H1 (cell line): ENCODE measurements around the gene CPZ. TPM values are rescaled to one million over a fixed set of nuclear protein-coding genes. Genes with fewer than 3 reads are reported as not detected.

Experiments
- CTCF ChIA-PET: fragments of 300-600 bp; sonication (Branson Sonifier 250); formaldehyde crosslinking; loops from one replicate; lab custom pipeline; 2021; ENCODE audit not compliant: partially characterized antibody; lab: Charles Lee
- POLR2A ChIA-PET: fragments of 300-600 bp; sonication (Branson Sonifier 250); formaldehyde crosslinking; loops from one replicate; lab custom pipeline; 2021; ENCODE audit warnings: inconsistent platforms; ENCODE audit not compliant: partially characterized antibody; lab: Charles Lee
- DNase-seq, 2 experiments: peaks; one replicate each; pipeline versions ENCODE4 v3.0.0 to v3.0.0-alpha.2; 2010 to 2022; ENCODE audit warnings: low spot score in 2 of 2, low read depth in 1 of 2, mixed read lengths in 1 of 2
- FAIRE-seq: peaks from 2 replicates; lab custom pipeline; 2011; peaks lifted over from hg19 to GRCh38; lab: Jason Lieb, UNC
- H2AFZ ChIP-seq: 2 replicates; pipeline ENCODE4 v1.8.1; 2012; ENCODE audit warnings: low read length, inconsistent platforms
- H2AK5ac ChIP-seq: 2 replicates; pipeline ENCODE4 v1.6.1; 2013; ENCODE audit warnings: low read depth, low read length
- H2BK120ac ChIP-seq: replicated peaks from 2 replicates; pipeline ENCODE3; 2013; ENCODE audit warnings: low read depth, low read length, inconsistent platforms
- H2BK12ac ChIP-seq: 2 replicates; pipeline ENCODE4 v1.6.1; 2013; ENCODE audit warnings: low read depth, low read length
- H2BK15ac ChIP-seq: 2 replicates; pipeline ENCODE4 v1.6.1; 2013; ENCODE audit warnings: low read length
- H2BK20ac ChIP-seq: 2 replicates; pipeline ENCODE4 v1.6.1; 2013; ENCODE audit warnings: low read length
- H2BK5ac ChIP-seq: 2 replicates; pipeline ENCODE4 v1.6.1; 2013; ENCODE audit warnings: low read depth, low read length
- H3K14ac ChIP-seq: 2 replicates; pipeline ENCODE4 v1.6.1; 2013; ENCODE audit warnings: inconsistent platforms; ENCODE audit not compliant: insufficient read length
- H3K18ac ChIP-seq: 2 replicates; pipeline ENCODE4 v1.6.1; 2013; ENCODE audit warnings: low read length; ENCODE audit errors: extremely low read depth
- H3K23ac ChIP-seq: 2 replicates; pipeline ENCODE4 v1.6.1; 2013; ENCODE audit warnings: inconsistent platforms; ENCODE audit not compliant: insufficient read length
- H3K23me2 ChIP-seq: 2 replicates; pipeline ENCODE4 v1.6.1; 2013; ENCODE audit warnings: low read depth, low read length
- H3K27ac ChIP-seq: 2 replicates; pipeline ENCODE4 v1.6.1; 2011; ENCODE audit warnings: low read depth, low read length, inconsistent platforms
- H3K27me3 ChIP-seq, 4 experiments: replicated peaks in 1 of 4; 1 replicate in 1 of 4; 2 replicates in 3 of 4; pipeline versions ENCODE4 v1.6.1 to v1.8.1; 2011 to 2013; ENCODE audit warnings: low read length in 3 of 4, mild to moderate bottlenecking in 3 of 4, inconsistent platforms in 2 of 4, mixed read lengths in 2 of 4, moderate library complexity in 1 of 4; ENCODE audit not compliant: control insufficient read depth in 3 of 4, insufficient read depth in 3 of 4; ENCODE audit errors: extremely low read depth in 1 of 4
- H3K36me3 ChIP-seq, 4 experiments: 2 replicates each; pipeline versions ENCODE4 v1.6.1 to v1.8.1; 2011 to 2013; ENCODE audit warnings: mild to moderate bottlenecking in 4 of 4, low read length in 3 of 4, moderate library complexity in 2 of 4, control low read depth in 1 of 4, inconsistent platforms in 1 of 4; ENCODE audit not compliant: insufficient read depth in 4 of 4, control insufficient read depth in 2 of 4
- H3K4ac ChIP-seq: replicated peaks from 2 replicates; pipeline ENCODE3; 2013; ENCODE audit warnings: low read length, low read depth, mixed read lengths, inconsistent platforms; ENCODE audit not compliant: insufficient read length
- H3K4me1 ChIP-seq, 4 experiments: replicated peaks in 1 of 4; 1 replicate in 1 of 4; 2 replicates in 3 of 4; pipeline versions ENCODE4 v1.6.1 to v1.8.1; 2011 to 2013; ENCODE audit warnings: low read length in 3 of 4, inconsistent platforms in 2 of 4, mixed read lengths in 1 of 4; ENCODE audit not compliant: insufficient read depth in 4 of 4, control insufficient read depth in 3 of 4
- H3K4me2 ChIP-seq, 2 experiments: 2 replicates each; pipeline versions ENCODE4 v1.6.1 to v1.8.1; 2011 to 2013; ENCODE audit warnings: low read depth in 2 of 2, low read length in 2 of 2, control low read depth in 1 of 2, inconsistent platforms in 1 of 2, mild to moderate bottlenecking in 1 of 2; ENCODE audit not compliant: insufficient read depth in 1 of 2
- H3K4me3 ChIP-seq, 4 experiments: fragments of 200-600, 300-600 bp in 1 of 4; sonication (generic), shearing (Covaris generic), sonication (Bioruptor Twin) in 1 of 4; 2 replicates each; pipeline versions ENCODE4 v1.5.1 to v1.8.1; 2011 to 2016; ENCODE audit warnings: low read length in 4 of 4, low read depth in 3 of 4, control low read depth in 2 of 4, inconsistent platforms in 2 of 4, mild to moderate bottlenecking in 2 of 4, mixed read lengths in 1 of 4, moderate library complexity in 1 of 4; ENCODE audit not compliant: insufficient read depth in 2 of 4; ENCODE audit errors: extremely low read depth in 1 of 4
- H3K56ac ChIP-seq: replicated peaks from 2 replicates; pipeline ENCODE3; 2013; ENCODE audit warnings: low read depth, mild to moderate bottlenecking, mixed read lengths, low read length, inconsistent platforms; ENCODE audit not compliant: insufficient read length
- H3K79me1 ChIP-seq: 2 replicates; pipeline ENCODE4 v1.6.1; 2013; ENCODE audit warnings: low read depth, low read length, control low read depth
- H3K79me2 ChIP-seq, 2 experiments: 2 replicates each; pipeline versions ENCODE4 v1.6.1 to v1.8.1; 2012 to 2013; ENCODE audit warnings: low read length in 2 of 2, mild to moderate bottlenecking in 2 of 2, inconsistent platforms in 1 of 2; ENCODE audit not compliant: insufficient read depth in 2 of 2, control insufficient read depth in 1 of 2
- H3K9ac ChIP-seq, 4 experiments: replicated peaks in 1 of 4; 1 replicate in 1 of 4; 2 replicates in 3 of 4; pipeline versions ENCODE4 v1.6.1 to v1.8.1; 2011 to 2013; ENCODE audit warnings: low read depth in 3 of 4, low read length in 3 of 4, control low read depth in 2 of 4, mild to moderate bottlenecking in 2 of 4, moderate library complexity in 2 of 4, inconsistent platforms in 1 of 4; ENCODE audit errors: extremely low read depth in 1 of 4
- H3K9me3 ChIP-seq, 2 experiments: 2 replicates each; pipeline versions ENCODE4 v1.6.1 to v1.8.1; 2012 to 2013; ENCODE audit warnings: mild to moderate bottlenecking in 2 of 2, moderate library complexity in 2 of 2, control low read depth in 1 of 2, inconsistent platforms in 1 of 2, low read depth in 1 of 2, low read length in 1 of 2, mixed read lengths in 1 of 2; ENCODE audit not compliant: insufficient read depth in 2 of 2
- H4K20me1 ChIP-seq, 2 experiments: replicated peaks in 1 of 2; 2 replicates each; pipeline versions ENCODE3 to v1.8.1; 2011 to 2013; ENCODE audit warnings: inconsistent platforms in 2 of 2, low read length in 2 of 2, mild to moderate bottlenecking in 1 of 2; ENCODE audit not compliant: insufficient read depth in 2 of 2, control insufficient read depth in 1 of 2
- H4K5ac ChIP-seq: 2 replicates; pipeline ENCODE4 v1.6.1; 2013; ENCODE audit warnings: low read length, low read depth, mixed read lengths, inconsistent platforms; ENCODE audit not compliant: insufficient read length
- H4K8ac ChIP-seq: 2 replicates; pipeline ENCODE4 v1.8.0; 2013; ENCODE audit warnings: mild to moderate bottlenecking, moderate library complexity, low read length, inconsistent platforms; ENCODE audit not compliant: insufficient read depth; ENCODE audit errors: extremely low read depth
- H4K91ac ChIP-seq: replicated peaks from 2 replicates; pipeline ENCODE3; 2013; ENCODE audit warnings: low read length, mixed read lengths, inconsistent platforms; ENCODE audit not compliant: insufficient read length
- CBX5 ChIP-seq: fragments of 300-800, 300-1000 bp; sonication (generic); IDR thresholded peaks from 2 replicates; pipeline ENCODE4 v1.7.1; 2016; ENCODE audit warnings: antibody characterized with exemption, low read length, low read depth
- E2F6 ChIP-seq: IDR thresholded peaks from 2 replicates; pipeline ENCODE4 v1.6.1; 2012; ENCODE audit warnings: inconsistent platforms
- EGR1 ChIP-seq: IDR thresholded peaks from 2 replicates; pipeline ENCODE4 v1.6.1; 2011; ENCODE audit warnings: low read depth, low read length, borderline replicate concordance
- EP300 ChIP-seq, 2 experiments: IDR thresholded peaks; 1 replicate in 1 of 2; 2 replicates in 1 of 2; pipeline ENCODE4 v1.6.1; 2011 to 2012; ENCODE audit warnings: low read depth in 2 of 2, low read length in 2 of 2, mild to moderate bottlenecking in 2 of 2, borderline replicate concordance in 1 of 2, inconsistent platforms in 1 of 2, moderate library complexity in 1 of 2
- FOSL1 ChIP-seq: IDR thresholded peaks from 2 replicates; pipeline ENCODE4 v1.6.1; 2011; ENCODE audit warnings: mild to moderate bottlenecking, low read depth, low read length, moderate library complexity; ENCODE audit not compliant: insufficient read depth
- MAFK ChIP-seq: IDR thresholded peaks from 2 replicates; pipeline ENCODE4 v1.6.1; 2012; ENCODE audit warnings: low read depth, mild to moderate bottlenecking, improper control_type of control experiment, low read length
- MAX ChIP-seq: IDR thresholded peaks from 2 replicates; pipeline ENCODE4 v1.6.1; 2012; ENCODE audit warnings: inconsistent platforms
- SAP30 ChIP-seq: fragments of 300-600 bp; sonication (generic); IDR thresholded peaks from 2 replicates; pipeline ENCODE4 v1.7.1; 2012; ENCODE audit warnings: low read length, moderate library complexity, mild to moderate bottlenecking, inconsistent platforms; ENCODE audit not compliant: insufficient read depth, insufficient replicate concordance
- SP1 ChIP-seq: IDR thresholded peaks from 2 replicates; pipeline ENCODE4 v1.6.1; 2011; ENCODE audit warnings: low read depth, low read length
- TAF1 ChIP-seq: IDR thresholded peaks from 2 replicates; pipeline ENCODE4 v1.6.1; 2011; ENCODE audit warnings: mild to moderate bottlenecking, low read depth, low read length
- TAF7 ChIP-seq: optimal IDR thresholded peaks from 2 replicates; pipeline ENCODE3; 2011; ENCODE audit warnings: low read depth, mild to moderate bottlenecking, inconsistent platforms, low read length, moderate library complexity, borderline replicate concordance
- TEAD4 ChIP-seq: IDR thresholded peaks from 2 replicates; pipeline ENCODE4 v1.6.1; 2012; ENCODE audit warnings: low read depth, low read length, inconsistent platforms, mixed read lengths
- YY1 ChIP-seq: IDR thresholded peaks from 2 replicates; pipeline ENCODE4 v1.6.1; 2011; ENCODE audit warnings: low read depth, mild to moderate bottlenecking, low read length
- WGBS, 2 experiments: shearing (Covaris generic) in 1 of 2; methylation state at CpG; one replicate each; pipeline versions ENCODE4 v1.1.6 to v1.1.7; 2013 to 2015; ENCODE audit warnings: low lambda C conversion rate in 2 of 2, mixed read lengths in 2 of 2, inconsistent platforms in 1 of 2, low coverage in 1 of 2, missing lambda C conversion rate in 1 of 2; ENCODE audit not compliant: insufficient replicate concordance in 2 of 2, insufficient coverage in 1 of 2, insufficient read length in 1 of 2; ENCODE audit errors: extremely low coverage in 1 of 2, missing lambda C conversion rate in 1 of 2; 5-methylcytosine and 5-hydroxymethylcytosine counted together
- polyA plus RNA-seq, 7 experiments: library from polyadenylated mRNA; depleted of rRNA in 3 of 7; stranded (reverse) in 5 of 7; unstranded in 2 of 7; fragments of >200 nt in 5 of 7; fragments of 200-250 nt in 2 of 7; gene quantifications; 1 replicate in 5 of 7; 2 replicates in 1 of 7; 4 replicates in 1 of 7; pipeline versions ENCODE4 v1.2.1 to v1.2.3, GENCODE V29; 2011 to 2013; ENCODE audit warnings: missing spikeins in 2 of 7, mixed read lengths in 2 of 7
- total RNA-seq: library from RNA; stranded (reverse); fragmentation: NEBNext Ultra II Directional; extraction: Animal tissue kit (Norgen Biotek cat#: 25700); gene quantifications from 2 replicates; pipeline ENCODE4 v1.2.1, GENCODE V29; 2021

The CPZ gene
- total and polyA plus RNA-seq, 2 of the 8 experiments (the other 6 are each of a cell fraction or from before 2014, with no cell fraction given) = 28.8 to 40.7 TPM

- H2BK120ac ChIP-seq = no peak overlapping the region
- H3K23ac ChIP-seq = no peak overlapping the region
- H3K4me1 ChIP-seq = peaks cover 0 to 15% (median 11%) of the 10 kb centered on the region in 4 experiments; a peak in 6 of 7 replicates
- WGBS, 2 experiments = 70% methylated on average over 7 of the region's 7 CpGs; no CpG with 5 or more reads in 1 of the 2 experiments
- H4K20me1 ChIP-seq = peaks cover 1 to 3% of the 10 kb centered on the region in 2 experiments
- no peak overlapping the region for H3K27ac ChIP-seq
- no peak overlapping the region for H2AFZ ChIP-seq
- DNase-seq (no peak), FAIRE-seq (no peak)
- H3K4ac ChIP-seq = no peak overlapping the region
- no peak overlapping the region for H4K5ac ChIP-seq
- CTCF ChIA-PET = interaction anchor here (0.6 to 8.8 kb wide), 18 partner anchors 8 to 116 kb away, joined by 3 to 66 read pairs (median 4); no protein-coding TSS in a partner anchor
- no peak overlapping the region for H3K56ac ChIP-seq
- peaks cover 3% of the 10 kb centered on the region; the same call in 1 of the 2 replicates for H3K23me2 ChIP-seq
- peak overlapping the region; percentile 88 for H2BK15ac ChIP-seq
- no peak overlapping the region for H3K9ac ChIP-seq
- H4K91ac ChIP-seq = no peak overlapping the region
- no peaks in the 10 kb centered on the region for H3K79me2 ChIP-seq
- H3K9me3 ChIP-seq = no peaks in the 10 kb centered on the region
- H3K4me3 ChIP-seq = no peak overlapping the region
- H2BK5ac ChIP-seq = no peak overlapping the region
- no peak overlapping the region for H2AK5ac ChIP-seq
- no peak overlapping the region for H3K18ac ChIP-seq
- peaks cover 3 to 16% (median 15%) of the 10 kb centered on the region in 4 experiments for H3K27me3 ChIP-seq
- H3K4me2 ChIP-seq = no peak overlapping the region
- no peak overlapping the region; the same call in 1 of the 2 replicates for H2BK20ac ChIP-seq
- POLR2A ChIA-PET = no interaction called here
- no peaks in the 10 kb centered on the region for H3K36me3 ChIP-seq
- H3K14ac ChIP-seq = no peak overlapping the region
- no peaks in the 10 kb centered on the region for H3K79me1 ChIP-seq
- 0 out of 2 replicates have a peak overlapping the region, but pooled peaks have one; percentile 33 for H2BK12ac ChIP-seq
- no peak overlapping the region; the same call in 1 of the 2 replicates for H4K8ac ChIP-seq
- no peak for TF ChIP-seq CBX5
- TF ChIP-seq SP1 = no peak
- no peak for TF ChIP-seq TEAD4
- TF ChIP-seq FOSL1 = no peak
- no peak for TF ChIP-seq MAFK
- TF ChIP-seq TAF1 = no peak
- no peak for TF ChIP-seq MAX
- TF ChIP-seq SAP30 = no peak
- TF ChIP-seq EGR1 = no peak
- no peak for TF ChIP-seq E2F6
- no peak for TF ChIP-seq YY1
- no peak for TF ChIP-seq EP300 (IDR thresholded peaks at IDR 0.05; ENCODE audit: borderline replicate concordance in 1 of 2, low read depth in 2 of 2, low read length in 2 of 2)
- no peak for TF ChIP-seq TAF7
Observed at GRCh38 chr4:8585721-8586212, 6.8 kb upstream of the CPZ start.
